GM19099 (cell line): ENCODE data around the gene ANKS1B.

Source experiments
- POLR2A ChIP-seq: IDR thresholded peaks from 3 replicates; pipeline ENCODE4 v1.6.1; 2011; ENCODE audit warnings: low read depth; ENCODE audit not compliant: insufficient read length; ENCODE audit errors: extremely low read depth

The ANKS1B gene

GRCh38 chr12:98856897-98857540, 1127.7 kb downstream of the ANKS1B start:
- TF ChIP-seq POLR2A, result no peak

GRCh38 chr12:98852181-98852580, 1132.6 kb downstream of the ANKS1B start:
- TF ChIP-seq POLR2A, result no peak

- no peak for TF ChIP-seq POLR2A
Observed at GRCh38 chr12:98847242-98847641, 1137.5 kb downstream of the ANKS1B start.

GRCh38 chr12:98845957-98846356, 1138.8 kb downstream of the ANKS1B start:
- TF ChIP-seq POLR2A, result no peak

GRCh38 chr12:98840325-98840724, 1144.4 kb downstream of the ANKS1B start:
- no peak for TF ChIP-seq POLR2A

- TF ChIP-seq POLR2A, result no peak
Observed at GRCh38 chr12:98838231-98838647, 1146.5 kb downstream of the ANKS1B start.

- TF ChIP-seq POLR2A, result no peak
Observed at GRCh38 chr12:98830657-98831056, 1154.1 kb downstream of the ANKS1B start.

- no peak for TF ChIP-seq POLR2A
Observed at GRCh38 chr12:98828802-98829600, 1155.7 kb downstream of the ANKS1B start.

GRCh38 chr12:98823012-98823411, 1161.7 kb downstream of the ANKS1B start:
- no peak for TF ChIP-seq POLR2A

GRCh38 chr12:98821866-98822265, 1162.9 kb downstream of the ANKS1B start:
- no peak for TF ChIP-seq POLR2A

- no peak for TF ChIP-seq POLR2A
Observed at GRCh38 chr12:98821232-98821631, 1163.5 kb downstream of the ANKS1B start.

GRCh38 chr12:98819821-98820404, 1164.8 kb downstream of the ANKS1B start:
- no peak for TF ChIP-seq POLR2A

- no peak for TF ChIP-seq POLR2A
Observed at GRCh38 chr12:98819071-98819470, 1165.7 kb downstream of the ANKS1B start.

GRCh38 chr12:98818239-98818638, 1166.5 kb downstream of the ANKS1B start:
- no peak for TF ChIP-seq POLR2A

- no peak for TF ChIP-seq POLR2A
Observed at GRCh38 chr12:98817742-98818141, 1167.0 kb downstream of the ANKS1B start.

- TF ChIP-seq POLR2A, result no peak
Observed at GRCh38 chr12:98816720-98817119, 1168.0 kb downstream of the ANKS1B start.
